HEK293 (cell line): ENCODE measurements around the gene CHKA.

ENCODE experiments used
- CTCF ChIP-seq: fragments of 450-650 bp; formaldehyde crosslinking; IDR thresholded peaks from 2 replicates; pipeline ENCODE4 v1.5.1; 2016; ENCODE audit warnings: missing biosample characterization, missing genetic modification characterization
- PBX3 ChIP-seq: sonication (generic); formaldehyde crosslinking; IDR thresholded peaks from 2 replicates; pipeline ENCODE4 v1.8.1; 2022; ENCODE audit warnings: mild to moderate bottlenecking, moderate library complexity, missing genetic modification reagents
- PRDM4 ChIP-seq: fragments of 450-650 bp; formaldehyde crosslinking; IDR thresholded peaks from 2 replicates; pipeline ENCODE4 v1.5.1; 2017; ENCODE audit warnings: missing biosample characterization, missing genetic modification characterization
- TCF7L2 ChIP-seq: IDR thresholded peaks from 2 replicates; pipeline ENCODE4 v1.6.1; 2011; ENCODE audit warnings: low read depth, mild to moderate bottlenecking, inconsistent platforms, low read length, moderate library complexity, borderline replicate concordance
- TRIM28 ChIP-seq: IDR thresholded peaks from 2 replicates; pipeline ENCODE4 v1.6.1; 2011; ENCODE audit warnings: low read length, control low read depth, borderline replicate concordance
- YY1 ChIP-seq: fragments of 450-650 bp; formaldehyde crosslinking; IDR thresholded peaks from 2 replicates; pipeline ENCODE4 v1.5.1; 2018; ENCODE audit warnings: missing biosample characterization, missing genetic modification characterization
- ZBTB17 ChIP-seq: fragments of 450-650 bp; formaldehyde crosslinking; IDR thresholded peaks from 2 replicates; pipeline ENCODE4 v1.5.1; 2016; ENCODE audit warnings: missing biosample characterization, missing genetic modification characterization
- ZNF155 ChIP-seq: fragments of 450-650 bp; formaldehyde crosslinking; IDR thresholded peaks from 2 replicates; pipeline ENCODE4 v1.5.1; 2016; ENCODE audit warnings: missing biosample characterization, missing genetic modification characterization
- ZNF549 ChIP-seq: fragments of 450-650 bp; IDR thresholded peaks from 2 replicates; pipeline ENCODE4 v1.5.1; 2018; ENCODE audit warnings: missing biosample characterization, missing genetic modification characterization, mild to moderate bottlenecking, inconsistent platforms, moderate library complexity
- ZNF776 ChIP-seq: fragments of 450-650 bp; formaldehyde crosslinking; IDR thresholded peaks from 2 replicates; pipeline ENCODE4 v1.5.0; 2017; ENCODE audit warnings: missing biosample characterization, missing genetic modification characterization, borderline replicate concordance
- ZNF785 ChIP-seq: fragments of 450-650 bp; formaldehyde crosslinking; IDR thresholded peaks from 2 replicates; pipeline ENCODE4 v1.5.1; 2016; ENCODE audit warnings: missing biosample characterization, missing genetic modification characterization
- TF ChIP-seq, protein P1 (sequence below): fragments of 450-650 bp; formaldehyde crosslinking; IDR thresholded peaks from 2 replicates; pipeline ENCODE4 v1.5.1; 2016; ENCODE audit warnings: missing biosample characterization, missing genetic modification characterization

DNA sequence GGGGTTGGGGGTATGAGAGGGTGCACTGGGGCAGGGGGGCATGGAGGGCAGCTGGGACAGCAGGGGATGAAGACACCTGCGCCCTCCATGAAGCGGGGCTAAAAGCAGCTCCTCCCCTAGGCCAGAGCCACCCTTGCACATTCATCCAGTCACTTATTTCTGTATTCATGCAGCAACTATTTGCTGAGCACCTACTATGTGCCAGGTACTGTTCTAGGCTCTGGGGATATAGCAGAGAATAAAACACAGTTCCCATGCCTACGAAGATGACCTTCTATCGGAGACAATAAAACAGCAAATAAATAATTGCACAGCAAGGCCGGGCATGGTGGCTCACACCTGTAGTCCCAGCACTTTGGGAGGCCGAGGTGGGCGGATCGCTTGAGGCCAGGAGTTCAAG is 105.7 kb downstream of the CHKA start:
- TF ChIP-seq ZNF785 (tag by site-specific recombination) (no peak), ZBTB17 (tag by site-specific recombination) (no peak), YY1 (tag by site-specific recombination) (no peak), PBX3 (CRISPR knock-in tag) (no peak), ZNF549 (tag by site-specific recombination) (no peak), TCF7L2 (no peak), ZNF776 (tag by site-specific recombination) (no peak), TRIM28 (no peak), CTCF (tag by site-specific recombination) (no peak), ZNF155 (tag by site-specific recombination) (no peak), PRDM4 (tag by site-specific recombination) (no peak)
- TF ChIP-seq, protein P1, sequence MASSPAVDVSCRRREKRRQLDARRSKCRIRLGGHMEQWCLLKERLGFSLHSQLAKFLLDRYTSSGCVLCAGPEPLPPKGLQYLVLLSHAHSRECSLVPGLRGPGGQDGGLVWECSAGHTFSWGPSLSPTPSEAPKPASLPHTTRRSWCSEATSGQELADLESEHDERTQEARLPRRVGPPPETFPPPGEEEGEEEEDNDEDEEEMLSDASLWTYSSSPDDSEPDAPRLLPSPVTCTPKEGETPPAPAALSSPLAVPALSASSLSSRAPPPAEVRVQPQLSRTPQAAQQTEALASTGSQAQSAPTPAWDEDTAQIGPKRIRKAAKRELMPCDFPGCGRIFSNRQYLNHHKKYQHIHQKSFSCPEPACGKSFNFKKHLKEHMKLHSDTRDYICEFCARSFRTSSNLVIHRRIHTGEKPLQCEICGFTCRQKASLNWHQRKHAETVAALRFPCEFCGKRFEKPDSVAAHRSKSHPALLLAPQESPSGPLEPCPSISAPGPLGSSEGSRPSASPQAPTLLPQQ (tag by site-specific recombination), result no peak
